ENCODE measurements around the gene GRID2. TPM values are rescaled to one million over a fixed set of nuclear protein-coding genes. Genes with fewer than 3 reads are reported as not detected.

The GRID2 gene
- total RNA-seq, 1 donor from 2014 or later, result 2.1 TPM

- TF ChIP-seq CTCF (IDR thresholded peaks at IDR 0.05; ENCODE audit: partially characterized antibody, unreplicated experiment), result no peak
- H3K4me1 Mint-ChIP-seq (ENCODE audit: low read depth, unreplicated experiment), result no peaks in the 10 kb centered on the region
- H3K27ac Mint-ChIP-seq (ENCODE audit: unreplicated experiment), result no peak overlapping the region
- no peak overlapping the region for H3K4me3 Mint-ChIP-seq (ENCODE audit: unreplicated experiment)
- no peaks in the 10 kb centered on the region for H3K9me3 Mint-ChIP-seq (ENCODE audit: unreplicated experiment)
- H3K27me3 Mint-ChIP-seq (ENCODE audit: unreplicated experiment), result no peaks in the 10 kb centered on the region
- no peak for DNase-seq
- H3K36me3 Mint-ChIP-seq (ENCODE audit: unreplicated experiment), result no peaks in the 10 kb centered on the region
Observed at GRCh38 chr4:93092765-93093164, 789.0 kb downstream of the GRID2 start.

- peaks cover 2% of the 10 kb centered on the region for H3K9me3 Mint-ChIP-seq (ENCODE audit: unreplicated experiment)
- no peak for DNase-seq
- no peak overlapping the region for H3K27ac Mint-ChIP-seq (ENCODE audit: unreplicated experiment)
- TF ChIP-seq CTCF (IDR thresholded peaks at IDR 0.05; ENCODE audit: partially characterized antibody, unreplicated experiment), result no peak
- H3K4me1 Mint-ChIP-seq (ENCODE audit: low read depth, unreplicated experiment), result no peaks in the 10 kb centered on the region
- H3K4me3 Mint-ChIP-seq (ENCODE audit: unreplicated experiment), result no peak overlapping the region
- no peaks in the 10 kb centered on the region for H3K27me3 Mint-ChIP-seq (ENCODE audit: unreplicated experiment)
- H3K36me3 Mint-ChIP-seq (ENCODE audit: unreplicated experiment), result no peaks in the 10 kb centered on the region
Observed at GRCh38 chr4:93103042-93103441, 799.3 kb downstream of the GRID2 start.

GRCh38 chr4:93116624-93117023 is 812.9 kb downstream of the GRID2 start:
- TF ChIP-seq CTCF (IDR thresholded peaks at IDR 0.05; ENCODE audit: partially characterized antibody, unreplicated experiment), result no peak
- no peak for DNase-seq
- Mint-ChIP-seq H3K36me3 (ENCODE audit: unreplicated experiment) (no peaks in the 10 kb centered on the region), H3K9me3 (ENCODE audit: unreplicated experiment) (peaks cover 2% of the 10 kb centered on the region), H3K27ac (ENCODE audit: unreplicated experiment) (no peak overlapping the region), H3K4me3 (ENCODE audit: unreplicated experiment) (no peak overlapping the region), H3K27me3 (ENCODE audit: unreplicated experiment) (peaks cover 2% of the 10 kb centered on the region), H3K4me1 (ENCODE audit: low read depth, unreplicated experiment) (no peaks in the 10 kb centered on the region)

- Mint-ChIP-seq H3K27ac (ENCODE audit: unreplicated experiment) (no peak overlapping the region), H3K9me3 (ENCODE audit: unreplicated experiment) (peaks cover 1% of the 10 kb centered on the region), H3K4me3 (ENCODE audit: unreplicated experiment) (no peak overlapping the region), H3K4me1 (ENCODE audit: low read depth, unreplicated experiment) (peaks cover 5% of the 10 kb centered on the region), H3K27me3 (ENCODE audit: unreplicated experiment) (no peaks in the 10 kb centered on the region), H3K36me3 (ENCODE audit: unreplicated experiment) (no peaks in the 10 kb centered on the region)
- no peak for TF ChIP-seq CTCF (IDR thresholded peaks at IDR 0.05; ENCODE audit: partially characterized antibody, unreplicated experiment)
- no peak for DNase-seq
Observed at GRCh38 chr4:93127489-93127888, 823.7 kb downstream of the GRID2 start.

GRCh38 chr4:93132631-93133030 is 828.9 kb downstream of the GRID2 start:
- H3K36me3 Mint-ChIP-seq (ENCODE audit: unreplicated experiment), result no peaks in the 10 kb centered on the region
- DNase-seq, result no peak
- no peaks in the 10 kb centered on the region for H3K27me3 Mint-ChIP-seq (ENCODE audit: unreplicated experiment)
- H3K4me3 Mint-ChIP-seq (ENCODE audit: unreplicated experiment), result no peak overlapping the region
- no peak for TF ChIP-seq CTCF (IDR thresholded peaks at IDR 0.05; ENCODE audit: partially characterized antibody, unreplicated experiment)
- peaks cover 20% of the 10 kb centered on the region for H3K4me1 Mint-ChIP-seq (ENCODE audit: low read depth, unreplicated experiment)
- no peak overlapping the region for H3K27ac Mint-ChIP-seq (ENCODE audit: unreplicated experiment)
- peaks cover 3% of the 10 kb centered on the region for H3K9me3 Mint-ChIP-seq (ENCODE audit: unreplicated experiment)
